ENCODE data around the gene PLGRKT. TPM values are rescaled to one million over a fixed set of nuclear protein-coding genes. Genes with fewer than 3 reads are reported as not detected.
"Not testable (repeated sequence)": the region's sequence is repeated elsewhere in the genome, so short reads cannot be mapped to it uniquely, and the experiment has no call there.

The PLGRKT gene
- total RNA-seq, 1 experiment from 2014 or later: 21.6 TPM

DNA sequence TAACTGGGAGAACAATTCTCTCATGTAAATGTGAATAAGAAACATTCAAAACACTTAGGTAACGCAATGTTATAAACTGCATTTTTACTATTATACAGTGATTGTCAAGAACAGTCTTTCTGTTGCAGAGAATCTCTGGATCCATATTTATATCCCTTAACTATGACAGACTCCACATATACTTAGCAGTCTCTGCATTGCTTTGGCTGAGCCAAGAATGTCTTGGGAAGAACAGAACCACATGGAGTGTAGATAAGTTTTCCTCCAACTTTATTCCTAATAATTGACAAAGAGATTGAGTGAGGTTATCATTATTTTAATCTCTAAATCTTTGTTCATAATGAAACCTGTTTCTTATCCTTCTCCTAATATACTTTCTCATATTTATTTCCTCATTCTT is 82.5 kb downstream of the PLGRKT start:
- ChIA-PET POLR2A (no interaction called here), CTCF (no interaction called here)
- H3K9me3 Mint-ChIP-seq (ENCODE audit: unreplicated experiment): no peaks in the 10 kb centered on the region
- H3K36me3 Mint-ChIP-seq (ENCODE audit: insufficient read depth, unreplicated experiment): no peaks in the 10 kb centered on the region
- no peaks in the 10 kb centered on the region for H3K4me1 Mint-ChIP-seq (ENCODE audit: insufficient read depth, unreplicated experiment)
- intact Hi-C loops (cut with micrococcal nuclease): no loop called here
- no peaks in the 10 kb centered on the region for H3K27me3 Mint-ChIP-seq (ENCODE audit: insufficient read depth, unreplicated experiment)
- no peak overlapping the region for H3K4me3 Mint-ChIP-seq (ENCODE audit: unreplicated experiment)
- TF ChIP-seq, protein P1, sequence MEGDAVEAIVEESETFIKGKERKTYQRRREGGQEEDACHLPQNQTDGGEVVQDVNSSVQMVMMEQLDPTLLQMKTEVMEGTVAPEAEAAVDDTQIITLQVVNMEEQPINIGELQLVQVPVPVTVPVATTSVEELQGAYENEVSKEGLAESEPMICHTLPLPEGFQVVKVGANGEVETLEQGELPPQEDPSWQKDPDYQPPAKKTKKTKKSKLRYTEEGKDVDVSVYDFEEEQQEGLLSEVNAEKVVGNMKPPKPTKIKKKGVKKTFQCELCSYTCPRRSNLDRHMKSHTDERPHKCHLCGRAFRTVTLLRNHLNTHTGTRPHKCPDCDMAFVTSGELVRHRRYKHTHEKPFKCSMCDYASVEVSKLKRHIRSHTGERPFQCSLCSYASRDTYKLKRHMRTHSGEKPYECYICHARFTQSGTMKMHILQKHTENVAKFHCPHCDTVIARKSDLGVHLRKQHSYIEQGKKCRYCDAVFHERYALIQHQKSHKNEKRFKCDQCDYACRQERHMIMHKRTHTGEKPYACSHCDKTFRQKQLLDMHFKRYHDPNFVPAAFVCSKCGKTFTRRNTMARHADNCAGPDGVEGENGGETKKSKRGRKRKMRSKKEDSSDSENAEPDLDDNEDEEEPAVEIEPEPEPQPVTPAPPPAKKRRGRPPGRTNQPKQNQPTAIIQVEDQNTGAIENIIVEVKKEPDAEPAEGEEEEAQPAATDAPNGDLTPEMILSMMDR (IDR thresholded peaks at IDR 0.05; ENCODE audit: unreplicated experiment): no peak
- DNase-seq (ENCODE audit: unreplicated experiment): no peak
- BruUV-seq (replicated peaks): no TSS peak
- no peak overlapping the region for H3K27ac Mint-ChIP-seq (ENCODE audit: low read depth, unreplicated experiment)

DNA sequence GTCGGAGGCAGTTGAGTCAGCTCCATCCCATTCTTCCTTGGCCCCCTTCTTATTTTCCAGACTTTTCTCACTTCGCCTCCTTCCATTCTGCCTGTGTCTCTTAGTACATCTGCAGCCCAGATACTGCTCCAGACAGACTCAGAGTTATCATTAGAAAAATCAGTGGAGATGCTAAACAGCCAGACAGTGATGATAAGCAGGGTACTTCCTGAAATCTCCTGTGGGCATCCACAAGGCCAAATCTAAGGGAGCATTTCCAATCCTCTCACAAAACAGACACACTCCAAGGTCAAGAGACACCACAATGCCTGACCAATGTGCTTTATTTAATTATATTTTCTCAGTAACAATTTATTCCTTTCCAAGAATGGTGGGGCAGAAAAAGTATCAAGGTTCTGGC is 83.5 kb downstream of the PLGRKT start:
- Mint-ChIP-seq H3K4me3 (ENCODE audit: unreplicated experiment) (no peak overlapping the region), H3K36me3 (ENCODE audit: insufficient read depth, unreplicated experiment) (no peaks in the 10 kb centered on the region), H3K27ac (ENCODE audit: low read depth, unreplicated experiment) (no peak overlapping the region), H3K27me3 (ENCODE audit: insufficient read depth, unreplicated experiment) (no peaks in the 10 kb centered on the region), H3K4me1 (ENCODE audit: insufficient read depth, unreplicated experiment) (no peaks in the 10 kb centered on the region), H3K9me3 (ENCODE audit: unreplicated experiment) (no peaks in the 10 kb centered on the region)
- DNase-seq (ENCODE audit: unreplicated experiment): no peak
- intact Hi-C loops (cut with micrococcal nuclease): no loop called here
- no TSS peak for BruUV-seq (replicated peaks)
- TF ChIP-seq, protein P1 (IDR thresholded peaks at IDR 0.05; ENCODE audit: unreplicated experiment): no peak
- CTCF ChIA-PET: no interaction called here
- POLR2A ChIA-PET: no interaction called here

DNA sequence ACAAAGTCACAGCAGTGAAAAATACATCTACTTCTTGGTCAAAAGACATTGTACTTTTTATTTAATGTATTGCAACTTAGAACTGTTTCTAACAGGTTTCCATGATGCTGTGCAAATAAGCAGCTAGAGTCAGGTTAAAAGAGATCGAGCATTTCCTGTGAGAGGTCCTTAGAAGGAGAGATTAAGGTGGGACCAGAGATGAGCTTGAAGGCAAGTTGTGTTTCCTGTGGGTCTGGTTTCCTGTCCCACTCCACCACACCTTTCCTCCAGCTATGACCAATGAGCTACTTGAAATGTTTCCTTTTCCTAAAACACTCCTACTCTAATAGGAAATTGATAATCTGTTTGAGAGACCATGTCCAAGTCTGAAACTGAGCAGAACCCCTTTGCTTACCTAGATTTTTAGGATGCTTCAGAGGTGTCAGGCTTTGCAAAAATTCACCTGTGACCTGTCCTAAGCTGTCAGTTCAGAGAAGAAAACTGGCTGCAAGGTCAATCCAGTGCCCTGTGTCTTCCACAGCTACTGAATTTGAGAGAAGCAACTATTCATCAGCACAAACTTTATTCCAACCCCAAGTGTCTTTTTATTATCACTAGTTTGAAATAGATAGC is 85.0 kb downstream of the PLGRKT start:
- Mint-ChIP-seq H3K4me3 (ENCODE audit: unreplicated experiment) (no peak overlapping the region), H3K27ac (ENCODE audit: low read depth, unreplicated experiment) (no peak overlapping the region), H3K4me1 (ENCODE audit: insufficient read depth, unreplicated experiment) (no peaks in the 10 kb centered on the region), H3K27me3 (ENCODE audit: insufficient read depth, unreplicated experiment) (no peaks in the 10 kb centered on the region), H3K36me3 (ENCODE audit: insufficient read depth, unreplicated experiment) (no peaks in the 10 kb centered on the region), H3K9me3 (ENCODE audit: unreplicated experiment) (peaks cover 3% of the 10 kb centered on the region)
- CTCF ChIA-PET: no interaction called here
- TF ChIP-seq, protein P1 (IDR thresholded peaks at IDR 0.05; ENCODE audit: unreplicated experiment): no peak
- BruUV-seq (replicated peaks): no TSS peak
- intact Hi-C loops (cut with micrococcal nuclease): no loop called here
- no peak for DNase-seq (ENCODE audit: unreplicated experiment)
- POLR2A ChIA-PET: no interaction called here

DNA sequence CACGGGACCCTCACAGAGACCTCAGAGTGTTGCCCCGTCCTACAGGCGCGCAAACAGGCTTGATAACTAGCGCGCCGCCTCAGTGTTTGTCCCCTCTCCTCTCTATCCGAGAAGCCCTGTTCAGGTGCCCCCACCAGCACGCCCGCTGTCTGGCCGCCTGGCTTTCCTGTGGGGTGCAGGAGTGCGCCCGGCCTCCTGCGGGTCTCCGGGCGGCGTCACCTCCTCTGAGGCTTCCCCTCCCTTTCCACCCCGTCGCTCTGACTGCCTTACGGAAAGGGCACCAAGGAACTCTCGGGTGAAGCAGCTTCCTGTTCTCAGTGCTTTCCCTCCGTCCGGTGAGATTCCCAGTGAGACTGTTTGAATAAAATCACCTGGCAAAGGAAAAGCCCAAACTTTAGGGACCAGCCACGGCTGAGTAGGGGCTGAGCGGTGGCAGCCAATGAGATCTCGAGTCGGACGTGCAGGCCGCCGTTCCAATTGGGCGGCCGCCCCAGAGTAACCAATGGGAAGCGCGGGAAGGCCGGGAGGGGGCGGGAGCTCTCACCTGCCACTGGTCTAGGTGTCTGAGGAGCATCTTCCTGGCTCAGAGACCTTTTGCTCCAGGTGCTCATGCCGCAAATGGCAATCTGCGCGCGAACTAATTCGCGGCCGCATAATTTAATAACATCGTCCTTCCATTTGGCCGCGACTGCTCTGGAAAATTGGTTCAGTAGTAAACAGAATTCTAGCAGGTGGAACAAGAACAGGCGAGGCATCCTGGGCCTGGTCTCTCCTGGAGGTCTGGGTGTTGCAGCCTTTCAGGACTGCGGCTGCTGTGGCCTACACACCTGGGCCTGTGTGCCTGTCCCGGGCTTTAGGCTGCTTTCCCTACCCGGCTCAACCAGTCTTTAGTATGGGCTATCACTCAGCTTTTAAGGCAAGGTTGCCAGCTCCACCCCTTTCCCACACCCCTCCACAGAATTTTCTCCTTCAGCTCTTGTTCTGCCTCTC is 98.4 kb downstream of the PLGRKT start, which contains the start of gene RLN1:
RLN1 (minus strand) TSS at position 885 of the 990 bp plus-strand sequence; CDS start at position 755, 130 bp downstream.
- H3K4me1 Mint-ChIP-seq (ENCODE audit: insufficient read depth, unreplicated experiment); DNase-seq (ENCODE audit: unreplicated experiment); BruUV-seq (replicated peaks); H3K27ac Mint-ChIP-seq (ENCODE audit: low read depth, unreplicated experiment); CTCF ChIA-PET; H3K9me3 Mint-ChIP-seq (ENCODE audit: unreplicated experiment); H3K4me3 Mint-ChIP-seq (ENCODE audit: unreplicated experiment); POLR2A ChIA-PET; intact Hi-C loops (cut with micrococcal nuclease); H3K36me3 Mint-ChIP-seq (ENCODE audit: insufficient read depth, unreplicated experiment): not testable (repeated sequence)
- peaks cover 11% of the 10 kb centered on the region for H3K27me3 Mint-ChIP-seq (ENCODE audit: insufficient read depth, unreplicated experiment)

Measured in MCF 10A (cell line).